GM19324 (cell line): ENCODE measurements around the gene WDR33.
"Not testable (repeated sequence)": the region's sequence is repeated elsewhere in the genome, so short reads cannot be mapped to it uniquely, and the experiment has no call there.

ENCODE experiments used
- ATAC-seq: cut with Tn5 transposase; IDR thresholded peaks from one replicate; pipeline ENCODE4 v1.9.1; 2021; ENCODE audit warnings: mild to moderate bottlenecking, moderate library complexity; ENCODE audit not compliant: unreplicated experiment, low FRiP score

Gene WDR33

GRCh38 chr2:127811397-127812321 is 688 bp upstream of the WDR33 start:
- ATAC-seq, result no peak

- ATAC-seq, result no peak
These were observed 784 bp downstream of the WDR33 start for GRCh38 chr2:127810156-127810618.

GRCh38 chr2:127807678-127808353 is 3.2 kb downstream of the WDR33 start:
- ATAC-seq, result no peak

- ATAC-seq, result not testable (repeated sequence)
These were observed 4.1 kb downstream of the WDR33 start for GRCh38 chr2:127806860-127807259.

- ATAC-seq, result no peak
These were observed 5.5 kb downstream of the WDR33 start for GRCh38 chr2:127805491-127805890.

- ATAC-seq, result no peak
These were observed 11.0 kb downstream of the WDR33 start for GRCh38 chr2:127799926-127800325.

GRCh38 chr2:127796389-127796788 is 14.6 kb downstream of the WDR33 start:
- no peak for ATAC-seq

GRCh38 chr2:127794901-127795300 is 16.1 kb downstream of the WDR33 start:
- not testable (repeated sequence) for ATAC-seq

- ATAC-seq, result no peak
These were observed 18.2 kb downstream of the WDR33 start for GRCh38 chr2:127792805-127793204.

GRCh38 chr2:127790694-127791529 is 20.1 kb downstream of the WDR33 start:
- ATAC-seq, result no peak

GRCh38 chr2:127786048-127786809 is 24.7 kb downstream of the WDR33 start:
- ATAC-seq, result no peak

GRCh38 chr2:127784965-127785518 is 25.9 kb downstream of the WDR33 start:
- no peak for ATAC-seq

- ATAC-seq, result no peak
These were observed 27.9 kb downstream of the WDR33 start for GRCh38 chr2:127783101-127783500.

GRCh38 chr2:127778850-127779249 is 32.1 kb downstream of the WDR33 start:
- no peak for ATAC-seq

GRCh38 chr2:127778447-127778846 is 32.5 kb downstream of the WDR33 start:
- ATAC-seq, result no peak

- ATAC-seq, result no peak
These were observed 34.7 kb downstream of the WDR33 start for GRCh38 chr2:127776122-127776780.

- ATAC-seq, result no peak
These were observed 39.2 kb downstream of the WDR33 start for GRCh38 chr2:127771756-127772155.

- no peak for ATAC-seq
These were observed 39.8 kb downstream of the WDR33 start for GRCh38 chr2:127770973-127771735.
